Stomach smooth muscle (tissue), 2 donors: ENCODE data around the gene NAXD.

ENCODE experiments used
- H3K27ac ChIP-seq: one replicate; pipeline ENCODE4 v1.7.0; 2013; ENCODE audit warnings: mild to moderate bottlenecking, low read length, inconsistent platforms
- H3K27me3 ChIP-seq, 2 donors: one replicate each; pipeline ENCODE4 v1.7.0; 2013; ENCODE audit warnings: low read length in 2 of 2; ENCODE audit not compliant: insufficient read depth in 2 of 2, control insufficient read depth in 1 of 2
- H3K36me3 ChIP-seq, 2 donors: one replicate each; pipeline ENCODE4 v1.7.0; 2013; ENCODE audit warnings: low read length in 2 of 2; ENCODE audit not compliant: control insufficient read depth in 2 of 2, insufficient read depth in 2 of 2
- H3K4me1 ChIP-seq: one replicate; pipeline ENCODE4 v1.7.0; 2013; ENCODE audit warnings: low read length; ENCODE audit not compliant: control insufficient read depth, insufficient read depth
- H3K4me3 ChIP-seq, 2 donors: one replicate each; pipeline ENCODE4 v1.7.0; 2013; ENCODE audit warnings: low read length in 2 of 2
- H3K9ac ChIP-seq, 2 donors: one replicate each; pipeline ENCODE4 v1.7.0; 2013; ENCODE audit warnings: low read length in 2 of 2, mild to moderate bottlenecking in 1 of 2
- H3K9me3 ChIP-seq, 2 donors: one replicate each; pipeline ENCODE4 v1.7.0; 2013; ENCODE audit warnings: low read length in 2 of 2; ENCODE audit not compliant: control insufficient read depth in 2 of 2
- donor health status: healthy.
- donor health status: Pancreatic carcinoma.

The NAXD gene

DNA sequence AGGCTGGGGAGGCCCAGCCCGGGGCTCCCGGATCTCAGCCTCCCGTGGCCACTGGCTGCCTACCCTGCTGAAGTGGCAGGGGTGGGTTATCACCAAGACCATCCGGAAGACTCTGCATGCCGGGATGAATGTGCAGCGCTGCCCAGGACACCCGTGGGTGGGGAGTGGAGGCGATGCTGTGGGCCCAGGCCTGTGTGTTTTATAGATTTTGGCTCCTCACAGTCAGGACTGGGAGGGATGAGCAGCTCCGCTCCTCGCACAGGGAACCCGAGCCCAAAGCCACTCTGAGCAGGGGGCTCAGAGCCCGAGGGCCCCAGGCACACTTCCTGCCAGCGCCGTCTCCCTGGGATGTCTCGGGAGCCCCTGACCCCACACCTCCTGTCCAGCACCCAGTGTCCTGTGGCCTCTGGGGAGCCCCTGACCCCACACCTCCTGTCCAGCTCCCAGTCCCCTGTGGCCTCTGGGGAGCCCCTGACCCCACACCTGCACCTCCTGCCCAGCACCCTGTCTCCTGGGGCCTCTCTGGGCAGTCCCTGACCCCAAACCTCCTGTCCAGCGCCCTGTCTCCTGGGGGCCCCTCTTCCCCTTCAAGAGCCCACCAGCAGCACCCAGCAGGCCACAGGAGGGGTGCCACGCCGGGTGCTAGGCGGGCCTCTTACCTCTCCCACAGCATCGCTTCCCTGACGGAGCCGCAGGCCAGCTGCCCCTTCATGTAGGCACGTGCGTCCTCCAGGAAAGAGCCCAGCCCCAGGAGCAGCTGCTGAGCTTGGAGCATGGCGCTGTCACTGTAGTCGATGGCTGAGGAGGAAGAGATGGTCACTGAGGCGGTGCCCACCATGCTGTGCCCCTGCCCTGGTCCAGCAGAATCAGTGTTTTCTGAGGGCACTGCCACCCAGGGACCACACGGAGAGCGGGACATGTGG lies 31.4 kb downstream of the NAXD start:
- Histone ChIP-seq H3K9me3 (no peaks in the 10 kb centered on the region), H3K27ac (peak overlapping the region; percentile 49), H3K4me1 (peaks cover 12% of the 10 kb centered on the region), H3K36me3 (peaks cover 33 to 34% of the 10 kb centered on the region in 2 donors), H3K27me3 (no peaks in the 10 kb centered on the region), H3K9ac (no peak overlapping the region), H3K4me3 (no peak overlapping the region)

DNA sequence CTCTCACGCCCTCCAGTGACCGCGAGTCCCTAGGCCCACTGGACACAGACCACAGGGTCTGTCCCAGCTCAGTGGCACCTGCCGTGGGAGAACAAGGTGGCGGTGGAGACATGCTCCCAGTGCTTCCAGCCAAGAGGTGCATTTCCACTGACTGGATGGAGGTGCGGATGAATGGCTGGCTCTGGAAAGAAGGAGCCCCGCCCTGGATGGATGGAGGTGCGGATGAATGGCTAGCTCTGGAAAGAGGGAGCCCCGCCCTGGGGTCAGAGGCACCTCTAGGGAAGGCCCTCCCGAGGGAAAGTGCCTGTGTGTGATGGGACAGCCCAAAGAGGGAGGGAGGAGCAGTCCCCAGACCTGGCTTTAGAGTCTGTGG lies 32.0 kb downstream of the NAXD start:
- H3K4me3 ChIP-seq = no peak overlapping the region
- H3K9me3 ChIP-seq = no peaks in the 10 kb centered on the region
- no peaks in the 10 kb centered on the region for H3K27me3 ChIP-seq
- H3K36me3 ChIP-seq = peaks cover 33 to 34% of the 10 kb centered on the region in 2 donors
- H3K9ac ChIP-seq = no peak overlapping the region
- peaks cover 12% of the 10 kb centered on the region for H3K4me1 ChIP-seq
- no peak overlapping the region for H3K27ac ChIP-seq

DNA sequence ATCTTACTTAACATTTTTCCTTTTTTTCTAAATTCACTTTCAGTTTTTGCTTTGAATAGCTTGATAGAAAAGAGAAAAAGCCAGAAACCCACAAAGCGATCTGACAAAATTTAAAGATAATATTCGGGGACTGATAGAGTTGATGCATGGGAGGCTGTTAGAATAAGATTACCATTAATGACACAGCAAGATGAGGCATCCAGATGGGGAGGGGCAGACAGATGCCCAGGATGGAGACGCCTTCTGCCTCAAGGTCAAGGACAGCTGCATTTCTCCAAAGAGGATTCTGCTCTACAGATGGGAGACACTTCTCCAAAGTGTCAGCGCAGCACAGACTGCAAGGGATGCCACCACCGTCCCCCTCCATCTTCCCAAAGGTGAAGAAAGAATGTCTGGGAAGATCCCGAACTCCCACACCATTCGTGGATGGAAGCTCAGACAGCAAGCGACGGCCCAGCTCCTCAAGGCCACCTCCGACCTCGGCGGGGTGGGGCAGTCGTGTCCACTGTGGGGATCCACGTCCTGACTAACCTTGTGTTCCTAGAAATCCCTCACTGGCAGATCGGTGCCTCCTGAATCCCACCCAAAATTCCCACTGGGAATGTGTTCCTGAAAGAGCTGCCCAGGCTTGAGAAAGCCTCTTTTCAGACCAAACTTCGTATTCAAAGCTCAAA lies 32.9 kb downstream of the NAXD start:
- Histone ChIP-seq H3K27me3 (no peaks in the 10 kb centered on the region), H3K9ac (no peak overlapping the region), H3K27ac (no peak overlapping the region), H3K36me3 (peaks cover 23 to 32% of the 10 kb centered on the region in 2 donors), H3K4me3 (no peak overlapping the region), H3K9me3 (no peaks in the 10 kb centered on the region), H3K4me1 (peaks cover 12% of the 10 kb centered on the region)

DNA sequence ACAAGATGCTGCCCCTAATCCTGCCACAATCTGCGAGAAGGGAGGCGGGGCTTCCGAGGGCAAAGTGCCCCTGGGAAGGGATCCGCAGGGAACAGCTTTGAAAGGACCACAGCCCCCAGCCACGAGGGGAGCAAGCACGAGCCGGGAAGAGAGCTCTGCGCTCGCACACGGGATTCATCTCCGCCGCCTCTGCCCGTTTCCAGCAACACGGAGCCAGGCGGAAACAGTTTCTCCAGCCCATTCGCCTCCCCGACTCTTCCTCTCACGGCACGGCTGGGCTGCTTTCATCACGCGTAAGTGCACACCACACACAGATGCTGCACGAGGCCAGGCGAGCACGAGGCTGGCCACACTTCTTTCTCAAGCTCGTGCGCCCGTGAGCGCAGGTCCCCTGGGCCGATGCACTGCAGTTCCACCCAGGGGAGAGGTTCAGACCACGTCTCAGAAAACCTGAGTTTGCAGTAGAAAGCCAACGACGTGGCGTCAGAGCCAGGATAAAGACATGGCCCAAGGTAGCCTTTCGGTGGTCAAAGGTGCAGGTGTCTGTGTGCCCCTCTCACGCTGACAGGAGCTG lies 33.6 kb downstream of the NAXD start:
- Histone ChIP-seq H3K36me3 (peaks cover 17 to 29% of the 10 kb centered on the region in 2 donors), H3K27ac (no peak overlapping the region), H3K9ac (no peak overlapping the region), H3K9me3 (no peaks in the 10 kb centered on the region), H3K27me3 (no peaks in the 10 kb centered on the region), H3K4me3 (no peak overlapping the region), H3K4me1 (peaks cover 12% of the 10 kb centered on the region)

DNA sequence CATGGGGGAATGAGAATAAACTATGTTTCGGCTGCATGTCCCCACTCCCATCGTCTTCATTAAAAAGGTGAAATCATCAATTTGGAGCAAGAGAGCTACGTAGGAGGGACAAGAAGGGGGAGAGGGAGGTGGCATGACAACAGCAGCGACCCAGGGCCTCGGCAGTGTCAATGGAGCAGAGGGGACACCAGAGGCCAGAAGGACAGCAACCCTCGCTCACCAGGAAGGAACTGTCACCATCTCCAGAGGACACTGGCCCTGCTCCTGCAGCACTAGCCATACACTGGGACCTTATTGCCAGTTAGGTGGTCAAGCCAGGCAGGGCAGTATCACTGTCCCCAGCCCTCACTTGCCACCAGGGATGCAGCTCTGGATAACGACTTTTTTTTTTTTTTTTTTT lies 34.2 kb downstream of the NAXD start:
- Histone ChIP-seq H3K9me3 (no peaks in the 10 kb centered on the region), H3K36me3 (peaks cover 13 to 28% of the 10 kb centered on the region in 2 donors), H3K27me3 (no peaks in the 10 kb centered on the region), H3K4me1 (peaks cover 9% of the 10 kb centered on the region), H3K4me3 (no peak overlapping the region), H3K27ac (no peak overlapping the region), H3K9ac (no peak overlapping the region)

DNA sequence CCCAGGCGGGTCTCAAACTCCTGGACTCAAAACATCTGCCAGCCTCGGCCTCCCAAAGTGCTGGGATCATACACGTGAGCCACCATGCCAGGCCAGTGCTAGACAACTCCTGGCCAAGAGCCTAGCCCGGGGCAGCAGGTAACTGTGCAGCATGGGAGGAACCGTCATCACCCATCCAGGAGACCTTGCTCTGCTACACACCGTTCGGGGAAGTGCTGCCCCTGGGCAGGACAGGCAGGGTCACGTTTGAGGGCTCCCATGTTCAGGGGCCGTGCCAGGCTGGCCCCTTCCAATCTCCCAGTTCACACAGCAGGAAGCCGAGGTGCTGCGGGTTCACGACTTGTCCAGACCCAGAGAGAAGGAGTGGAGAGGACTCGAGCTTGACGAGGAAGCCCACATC lies 35.1 kb downstream of the NAXD start:
- no peak overlapping the region for H3K9ac ChIP-seq
- no peak overlapping the region for H3K4me3 ChIP-seq
- no peaks in the 10 kb centered on the region for H3K9me3 ChIP-seq
- H3K27me3 ChIP-seq = no peaks in the 10 kb centered on the region
- no peak overlapping the region for H3K27ac ChIP-seq
- peaks cover under 1% of the 10 kb centered on the region for H3K4me1 ChIP-seq
- H3K36me3 ChIP-seq = peaks cover 13 to 31% of the 10 kb centered on the region in 2 donors

DNA sequence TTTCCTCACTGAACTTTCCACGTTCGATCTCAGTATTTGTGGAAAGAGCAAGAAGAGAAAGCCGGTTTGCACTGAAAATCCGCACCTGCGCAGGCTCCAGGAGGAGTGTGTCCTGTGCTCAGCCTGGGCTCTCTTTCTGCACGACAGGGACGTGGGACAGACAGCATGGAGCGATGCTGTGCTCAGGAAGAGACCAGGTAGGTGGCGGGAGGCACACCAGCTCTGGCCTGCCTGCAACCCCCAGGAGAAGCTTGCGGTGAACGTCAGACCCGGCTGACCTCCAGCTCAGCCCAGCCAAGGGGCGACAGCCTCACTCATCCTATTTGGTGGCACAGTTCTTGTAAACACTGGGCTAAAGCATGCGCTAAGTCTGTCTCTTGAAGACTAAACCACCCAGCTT lies 35.9 kb downstream of the NAXD start:
- Histone ChIP-seq H3K9ac (no peak overlapping the region), H3K4me3 (no peak overlapping the region), H3K27ac (no peak overlapping the region), H3K27me3 (no peaks in the 10 kb centered on the region), H3K9me3 (no peaks in the 10 kb centered on the region), H3K36me3 (peaks cover 13 to 30% of the 10 kb centered on the region in 2 donors), H3K4me1 (no peaks in the 10 kb centered on the region)

DNA sequence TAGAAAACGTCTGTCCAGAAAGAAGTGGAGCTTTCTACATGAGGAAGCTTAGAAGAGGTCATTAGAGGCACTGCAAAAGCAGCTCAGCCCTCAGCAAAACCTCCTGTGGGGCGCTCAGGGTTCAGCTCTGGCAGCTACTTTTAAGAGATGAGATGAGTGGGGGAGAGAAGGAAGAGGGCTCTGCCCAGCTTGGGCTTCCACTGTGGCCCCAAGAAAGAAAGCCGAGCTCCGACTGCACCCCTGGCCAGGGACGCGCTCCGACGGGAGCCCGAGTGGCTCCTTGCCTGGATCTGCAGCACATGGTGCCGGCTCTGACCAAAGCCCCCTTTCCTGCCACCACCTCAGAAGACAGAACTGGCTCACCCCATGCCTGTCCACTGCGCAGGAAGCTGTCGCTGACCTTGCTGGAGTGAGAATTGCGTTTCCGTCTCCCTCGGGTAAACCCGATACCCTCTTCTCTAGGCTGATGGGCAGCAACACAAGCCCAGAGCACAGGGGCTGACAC lies 36.4 kb downstream of the NAXD start:
- no peaks in the 10 kb centered on the region for H3K9me3 ChIP-seq
- H3K27me3 ChIP-seq = no peaks in the 10 kb centered on the region
- H3K4me1 ChIP-seq = no peaks in the 10 kb centered on the region
- peaks cover 13 to 29% of the 10 kb centered on the region in 2 donors for H3K36me3 ChIP-seq
- H3K9ac ChIP-seq = no peak overlapping the region
- H3K27ac ChIP-seq = no peak overlapping the region
- no peak overlapping the region for H3K4me3 ChIP-seq

DNA sequence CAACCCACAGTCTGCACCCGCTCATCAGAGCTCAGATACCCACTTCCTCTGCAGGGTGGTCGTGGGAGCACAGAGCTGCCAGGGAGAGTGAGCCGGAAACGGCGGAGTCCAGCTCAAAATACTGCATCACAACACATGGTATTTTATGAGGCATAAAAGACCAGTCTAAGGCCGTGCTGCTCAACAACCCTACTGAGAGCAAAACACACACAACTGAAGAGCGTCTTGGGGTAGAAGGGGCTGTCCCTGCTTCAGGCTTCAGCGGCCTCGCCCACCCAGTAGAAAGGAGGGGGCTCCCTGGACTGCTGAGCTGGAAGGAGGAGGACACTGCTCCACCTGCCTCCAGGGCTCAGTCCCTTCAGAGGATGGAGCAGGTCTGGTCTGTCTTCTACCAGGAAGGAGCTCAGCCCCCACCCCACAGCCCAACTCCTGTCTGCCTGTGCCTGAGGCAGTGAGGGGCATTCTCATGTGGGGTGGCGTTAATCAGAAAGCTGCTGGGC lies 36.9 kb downstream of the NAXD start:
- no peak overlapping the region for H3K9ac ChIP-seq
- no peaks in the 10 kb centered on the region for H3K27me3 ChIP-seq
- peaks cover 13 to 29% of the 10 kb centered on the region in 2 donors for H3K36me3 ChIP-seq
- no peaks in the 10 kb centered on the region for H3K4me1 ChIP-seq
- H3K27ac ChIP-seq = no peak overlapping the region
- H3K4me3 ChIP-seq = no peak overlapping the region
- no peaks in the 10 kb centered on the region for H3K9me3 ChIP-seq

DNA sequence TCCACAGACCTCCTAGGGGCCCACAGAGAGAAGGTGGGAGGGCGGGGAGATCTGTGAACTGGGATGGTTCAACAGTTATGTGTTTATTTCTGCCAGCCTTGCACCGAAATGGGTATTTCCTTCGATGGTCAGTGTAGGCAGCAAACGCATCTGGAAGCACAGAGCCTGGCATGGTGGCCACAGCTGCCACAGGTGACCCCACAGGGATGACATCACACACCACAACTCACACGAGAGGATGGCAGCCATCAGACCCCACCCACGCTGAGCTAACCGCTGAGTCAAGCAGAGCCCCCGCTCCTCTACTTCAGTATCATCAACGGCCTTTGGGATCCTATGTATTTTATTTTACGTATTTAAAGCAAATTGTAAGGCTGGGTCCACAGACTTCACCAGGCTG lies 37.4 kb downstream of the NAXD start:
- H3K4me3 ChIP-seq = no peak overlapping the region
- H3K9me3 ChIP-seq = no peaks in the 10 kb centered on the region
- peaks cover 13 to 29% of the 10 kb centered on the region in 2 donors for H3K36me3 ChIP-seq
- no peaks in the 10 kb centered on the region for H3K27me3 ChIP-seq
- no peak overlapping the region for H3K27ac ChIP-seq
- H3K9ac ChIP-seq = no peak overlapping the region
- H3K4me1 ChIP-seq = no peaks in the 10 kb centered on the region
